Measurements from ENCODE around the gene CCDC183.
"Not testable (repeated sequence)": the region's sequence is repeated elsewhere in the genome, so short reads cannot be mapped to it uniquely, and the experiment has no call there.

The CCDC183 gene

GRCh38 chr9:136760834-136761544, 35.1 kb upstream of the CCDC183 start:
- DNase-seq: not testable (repeated sequence)

- no peak for DNase-seq
Measured at GRCh38 chr9:136761545-136761981, 34.6 kb upstream of the CCDC183 start.

GRCh38 chr9:136762221-136762691, 33.9 kb upstream of the CCDC183 start:
- no peak for DNase-seq

GRCh38 chr9:136762915-136763648, 33.1 kb upstream of the CCDC183 start:
- peak; percentile 50 for DNase-seq

GRCh38 chr9:136763649-136764035, 32.5 kb upstream of the CCDC183 start:
- no peak for DNase-seq

- no peak for DNase-seq
Measured at GRCh38 chr9:136764301-136764891, 31.7 kb upstream of the CCDC183 start, which contains the start of gene LCN15. Gene LCN15, minus strand, starts transcription at chr9:136764518. Its CDS starts 30 bp downstream, at chr9:136764488.

GRCh38 chr9:136765041-136765440, 31.1 kb upstream of the CCDC183 start:
- DNase-seq: no peak

- not testable (repeated sequence) for DNase-seq
Measured at GRCh38 chr9:136765745-136766409, 30.3 kb upstream of the CCDC183 start.

GRCh38 chr9:136766410-136767120, 29.6 kb upstream of the CCDC183 start:
- peak; percentile 40 for DNase-seq

- peak; percentile 60 for DNase-seq
Measured at GRCh38 chr9:136769710-136770191, 26.4 kb upstream of the CCDC183 start.

- no peak for DNase-seq
Measured at GRCh38 chr9:136771907-136772415, 24.2 kb upstream of the CCDC183 start.

- DNase-seq: no peak
Measured at GRCh38 chr9:136773386-136774044, 22.6 kb upstream of the CCDC183 start.

GRCh38 chr9:136774416-136775045, 21.6 kb upstream of the CCDC183 start:
- no peak for DNase-seq

- DNase-seq: no peak
Measured at GRCh38 chr9:136775191-136775590, 20.9 kb upstream of the CCDC183 start.

- no peak for DNase-seq
Measured at GRCh38 chr9:136776947-136777346, 19.2 kb upstream of the CCDC183 start.

- DNase-seq: no peak
Measured at GRCh38 chr9:136777359-136777758, 18.8 kb upstream of the CCDC183 start.

- no peak for DNase-seq
Measured at GRCh38 chr9:136779808-136780207, 16.3 kb upstream of the CCDC183 start.

GRCh38 chr9:136782452-136782851, 13.7 kb upstream of the CCDC183 start:
- DNase-seq: no peak

GRCh38 chr9:136784249-136784996, 11.7 kb upstream of the CCDC183 start:
- no peak for DNase-seq

GRCh38 chr9:136784997-136785361, 11.2 kb upstream of the CCDC183 start:
- DNase-seq: no peak
